D721Med (cell line): ENCODE results near the gene CD22.

Source experiments
- DNase-seq: peaks from one replicate; pipeline ENCODE4 v3.0.0; 2011; ENCODE audit warnings: low spot score; ENCODE audit not compliant: insufficient read length
- FAIRE-seq: peaks from 2 replicates; lab custom pipeline; 2011; peaks lifted over from hg19 to GRCh38; lab: Jason Lieb, UNC
- TF ChIP-seq, protein P1 (sequence below): IDR thresholded peaks from 2 replicates; pipeline ENCODE4 v1.5.1; 2012; ENCODE audit warnings: mild to moderate bottlenecking, control low read depth; ENCODE audit not compliant: insufficient read depth; ENCODE audit errors: missing control alignments

Gene CD22

GRCh38 chr19:35341565-35342225, 12.7 kb downstream of the CD22 start:
- FAIRE-seq (no peak), DNase-seq (no peak)
- TF ChIP-seq, protein P1, sequence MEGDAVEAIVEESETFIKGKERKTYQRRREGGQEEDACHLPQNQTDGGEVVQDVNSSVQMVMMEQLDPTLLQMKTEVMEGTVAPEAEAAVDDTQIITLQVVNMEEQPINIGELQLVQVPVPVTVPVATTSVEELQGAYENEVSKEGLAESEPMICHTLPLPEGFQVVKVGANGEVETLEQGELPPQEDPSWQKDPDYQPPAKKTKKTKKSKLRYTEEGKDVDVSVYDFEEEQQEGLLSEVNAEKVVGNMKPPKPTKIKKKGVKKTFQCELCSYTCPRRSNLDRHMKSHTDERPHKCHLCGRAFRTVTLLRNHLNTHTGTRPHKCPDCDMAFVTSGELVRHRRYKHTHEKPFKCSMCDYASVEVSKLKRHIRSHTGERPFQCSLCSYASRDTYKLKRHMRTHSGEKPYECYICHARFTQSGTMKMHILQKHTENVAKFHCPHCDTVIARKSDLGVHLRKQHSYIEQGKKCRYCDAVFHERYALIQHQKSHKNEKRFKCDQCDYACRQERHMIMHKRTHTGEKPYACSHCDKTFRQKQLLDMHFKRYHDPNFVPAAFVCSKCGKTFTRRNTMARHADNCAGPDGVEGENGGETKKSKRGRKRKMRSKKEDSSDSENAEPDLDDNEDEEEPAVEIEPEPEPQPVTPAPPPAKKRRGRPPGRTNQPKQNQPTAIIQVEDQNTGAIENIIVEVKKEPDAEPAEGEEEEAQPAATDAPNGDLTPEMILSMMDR, result no peak

- no peak for DNase-seq
- FAIRE-seq, result no peak
- TF ChIP-seq, protein P1, result no peak
These were observed 13.4 kb downstream of the CD22 start for GRCh38 chr19:35342430-35342829.

- no peak for DNase-seq
- FAIRE-seq, result no peak
- TF ChIP-seq, protein P1, result no peak
These were observed 15.6 kb downstream of the CD22 start for GRCh38 chr19:35344511-35345031.

DNA sequence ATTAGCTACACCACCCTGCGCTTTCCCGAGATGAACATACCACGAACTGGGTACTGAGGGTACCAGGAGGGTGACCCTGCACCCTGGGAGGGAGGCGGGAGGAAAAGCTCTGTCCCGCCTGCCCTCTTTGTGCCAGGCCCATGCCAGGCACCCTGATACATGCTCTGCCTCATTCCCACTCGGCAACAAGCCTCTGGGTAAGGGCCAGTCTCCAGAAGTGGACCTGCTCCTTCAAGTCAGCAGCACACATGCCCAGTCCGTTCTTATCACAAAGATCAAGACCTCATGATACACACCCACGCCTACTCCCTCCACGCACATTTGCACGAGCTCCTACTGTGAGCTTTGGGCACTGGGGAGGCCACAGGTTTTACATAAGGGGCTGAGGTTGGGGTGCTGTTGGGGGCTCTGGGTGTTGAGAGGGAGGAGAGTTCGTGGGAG, 16.7 kb downstream of the CD22 start:
- DNase-seq (no peak), FAIRE-seq (no peak)
- TF ChIP-seq, protein P1, result no peak

GRCh38 chr19:35346193-35347052, 17.4 kb downstream of the CD22 start:
- FAIRE-seq (no peak), DNase-seq (no peak)
- TF ChIP-seq, protein P1, result no peak

GRCh38 chr19:35347171-35347929, 18.4 kb downstream of the CD22 start, which contains the start of gene FFAR1:
Gene FFAR1 (plus strand): TSS chr19:35347902. CDS start chr19:35351552, 3,650 bp downstream.
- FAIRE-seq, result no peak
- TF ChIP-seq, protein P1, result no peak
- DNase-seq, result no peak
